H1 (cell line): ENCODE measurements around the gene MYO16. TPM values are rescaled to one million over a fixed set of nuclear protein-coding genes. Genes with fewer than 3 reads are reported as not detected.

ENCODE experiments used
- PHF8 ChIP-seq: fragments of 200-600 bp; sonication (generic); conservative IDR thresholded peaks from 2 replicates; pipeline ENCODE4 v1.7.1; 2012; ENCODE audit warnings: low read depth, mild to moderate bottlenecking, inconsistent platforms, low read length, moderate library complexity
- RBBP5 ChIP-seq: IDR thresholded peaks from 2 replicates; pipeline ENCODE4 v1.7.1; 2012; ENCODE audit warnings: low read depth, mild to moderate bottlenecking, inconsistent platforms, low read length, moderate library complexity, borderline replicate concordance
- TCF12 ChIP-seq: IDR thresholded peaks from 2 replicates; pipeline ENCODE4 v1.6.1; 2011; ENCODE audit warnings: low read depth, mild to moderate bottlenecking, low read length
- polyA plus RNA-seq, 7 experiments: library from polyadenylated mRNA; depleted of rRNA in 3 of 7; stranded (reverse) in 5 of 7; unstranded in 2 of 7; fragments of >200 nt in 5 of 7; fragments of 200-250 nt in 2 of 7; gene quantifications; 1 replicate in 5 of 7; 2 replicates in 1 of 7; 4 replicates in 1 of 7; pipeline versions ENCODE4 v1.2.1 to v1.2.3, GENCODE V29; 2011 to 2013; ENCODE audit warnings: missing spikeins in 2 of 7, mixed read lengths in 2 of 7
- total RNA-seq: library from RNA; stranded (reverse); fragmentation: NEBNext Ultra II Directional; extraction: Animal tissue kit (Norgen Biotek cat#: 25700); gene quantifications from 2 replicates; pipeline ENCODE4 v1.2.1, GENCODE V29; 2021
- TF ChIP-seq, protein P1 (sequence below): fragments of 300-600 bp; sonication (generic); IDR thresholded peaks from 2 replicates; pipeline ENCODE4 v1.7.1; 2012; ENCODE audit warnings: low read length, moderate library complexity, mild to moderate bottlenecking, inconsistent platforms; ENCODE audit not compliant: insufficient replicate concordance

MYO16 gene
- total and polyA plus RNA-seq, 2 of the 8 experiments (the other 6 are each of a cell fraction or from before 2014, with no cell fraction given): 0.02 to 0.22 TPM

- TF ChIP-seq TCF12: no peak
- no peak for TF ChIP-seq PHF8
- TF ChIP-seq, protein P1, sequence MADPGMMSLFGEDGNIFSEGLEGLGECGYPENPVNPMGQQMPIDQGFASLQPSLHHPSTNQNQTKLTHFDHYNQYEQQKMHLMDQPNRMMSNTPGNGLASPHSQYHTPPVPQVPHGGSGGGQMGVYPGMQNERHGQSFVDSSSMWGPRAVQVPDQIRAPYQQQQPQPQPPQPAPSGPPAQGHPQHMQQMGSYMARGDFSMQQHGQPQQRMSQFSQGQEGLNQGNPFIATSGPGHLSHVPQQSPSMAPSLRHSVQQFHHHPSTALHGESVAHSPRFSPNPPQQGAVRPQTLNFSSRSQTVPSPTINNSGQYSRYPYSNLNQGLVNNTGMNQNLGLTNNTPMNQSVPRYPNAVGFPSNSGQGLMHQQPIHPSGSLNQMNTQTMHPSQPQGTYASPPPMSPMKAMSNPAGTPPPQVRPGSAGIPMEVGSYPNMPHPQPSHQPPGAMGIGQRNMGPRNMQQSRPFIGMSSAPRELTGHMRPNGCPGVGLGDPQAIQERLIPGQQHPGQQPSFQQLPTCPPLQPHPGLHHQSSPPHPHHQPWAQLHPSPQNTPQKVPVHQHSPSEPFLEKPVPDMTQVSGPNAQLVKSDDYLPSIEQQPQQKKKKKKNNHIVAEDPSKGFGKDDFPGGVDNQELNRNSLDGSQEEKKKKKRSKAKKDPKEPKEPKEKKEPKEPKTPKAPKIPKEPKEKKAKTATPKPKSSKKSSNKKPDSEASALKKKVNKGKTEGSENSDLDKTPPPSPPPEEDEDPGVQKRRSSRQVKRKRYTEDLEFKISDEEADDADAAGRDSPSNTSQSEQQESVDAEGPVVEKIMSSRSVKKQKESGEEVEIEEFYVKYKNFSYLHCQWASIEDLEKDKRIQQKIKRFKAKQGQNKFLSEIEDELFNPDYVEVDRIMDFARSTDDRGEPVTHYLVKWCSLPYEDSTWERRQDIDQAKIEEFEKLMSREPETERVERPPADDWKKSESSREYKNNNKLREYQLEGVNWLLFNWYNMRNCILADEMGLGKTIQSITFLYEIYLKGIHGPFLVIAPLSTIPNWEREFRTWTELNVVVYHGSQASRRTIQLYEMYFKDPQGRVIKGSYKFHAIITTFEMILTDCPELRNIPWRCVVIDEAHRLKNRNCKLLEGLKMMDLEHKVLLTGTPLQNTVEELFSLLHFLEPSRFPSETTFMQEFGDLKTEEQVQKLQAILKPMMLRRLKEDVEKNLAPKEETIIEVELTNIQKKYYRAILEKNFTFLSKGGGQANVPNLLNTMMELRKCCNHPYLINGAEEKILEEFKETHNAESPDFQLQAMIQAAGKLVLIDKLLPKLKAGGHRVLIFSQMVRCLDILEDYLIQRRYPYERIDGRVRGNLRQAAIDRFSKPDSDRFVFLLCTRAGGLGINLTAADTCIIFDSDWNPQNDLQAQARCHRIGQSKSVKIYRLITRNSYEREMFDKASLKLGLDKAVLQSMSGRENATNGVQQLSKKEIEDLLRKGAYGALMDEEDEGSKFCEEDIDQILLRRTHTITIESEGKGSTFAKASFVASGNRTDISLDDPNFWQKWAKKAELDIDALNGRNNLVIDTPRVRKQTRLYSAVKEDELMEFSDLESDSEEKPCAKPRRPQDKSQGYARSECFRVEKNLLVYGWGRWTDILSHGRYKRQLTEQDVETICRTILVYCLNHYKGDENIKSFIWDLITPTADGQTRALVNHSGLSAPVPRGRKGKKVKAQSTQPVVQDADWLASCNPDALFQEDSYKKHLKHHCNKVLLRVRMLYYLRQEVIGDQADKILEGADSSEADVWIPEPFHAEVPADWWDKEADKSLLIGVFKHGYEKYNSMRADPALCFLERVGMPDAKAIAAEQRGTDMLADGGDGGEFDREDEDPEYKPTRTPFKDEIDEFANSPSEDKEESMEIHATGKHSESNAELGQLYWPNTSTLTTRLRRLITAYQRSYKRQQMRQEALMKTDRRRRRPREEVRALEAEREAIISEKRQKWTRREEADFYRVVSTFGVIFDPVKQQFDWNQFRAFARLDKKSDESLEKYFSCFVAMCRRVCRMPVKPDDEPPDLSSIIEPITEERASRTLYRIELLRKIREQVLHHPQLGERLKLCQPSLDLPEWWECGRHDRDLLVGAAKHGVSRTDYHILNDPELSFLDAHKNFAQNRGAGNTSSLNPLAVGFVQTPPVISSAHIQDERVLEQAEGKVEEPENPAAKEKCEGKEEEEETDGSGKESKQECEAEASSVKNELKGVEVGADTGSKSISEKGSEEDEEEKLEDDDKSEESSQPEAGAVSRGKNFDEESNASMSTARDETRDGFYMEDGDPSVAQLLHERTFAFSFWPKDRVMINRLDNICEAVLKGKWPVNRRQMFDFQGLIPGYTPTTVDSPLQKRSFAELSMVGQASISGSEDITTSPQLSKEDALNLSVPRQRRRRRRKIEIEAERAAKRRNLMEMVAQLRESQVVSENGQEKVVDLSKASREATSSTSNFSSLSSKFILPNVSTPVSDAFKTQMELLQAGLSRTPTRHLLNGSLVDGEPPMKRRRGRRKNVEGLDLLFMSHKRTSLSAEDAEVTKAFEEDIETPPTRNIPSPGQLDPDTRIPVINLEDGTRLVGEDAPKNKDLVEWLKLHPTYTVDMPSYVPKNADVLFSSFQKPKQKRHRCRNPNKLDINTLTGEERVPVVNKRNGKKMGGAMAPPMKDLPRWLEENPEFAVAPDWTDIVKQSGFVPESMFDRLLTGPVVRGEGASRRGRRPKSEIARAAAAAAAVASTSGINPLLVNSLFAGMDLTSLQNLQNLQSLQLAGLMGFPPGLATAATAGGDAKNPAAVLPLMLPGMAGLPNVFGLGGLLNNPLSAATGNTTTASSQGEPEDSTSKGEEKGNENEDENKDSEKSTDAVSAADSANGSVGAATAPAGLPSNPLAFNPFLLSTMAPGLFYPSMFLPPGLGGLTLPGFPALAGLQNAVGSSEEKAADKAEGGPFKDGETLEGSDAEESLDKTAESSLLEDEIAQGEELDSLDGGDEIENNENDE: no peak
- no peak for TF ChIP-seq RBBP5
Measured at GRCh38 chr13:109118521-109118920, 489.1 kb downstream of the MYO16 start (continued).
